GM12873 (cell line): ENCODE measurements around the gene NR3C2.

ENCODE experiments used
- TF ChIP-seq, protein P1 (sequence below): IDR thresholded peaks from 2 replicates; pipeline ENCODE4 v1.5.1; 2012; ENCODE audit warnings: low read depth, mild to moderate bottlenecking, moderate library complexity, low read length, control low read depth; ENCODE audit not compliant: insufficient read depth; ENCODE audit errors: missing control alignments

Gene NR3C2

DNA sequence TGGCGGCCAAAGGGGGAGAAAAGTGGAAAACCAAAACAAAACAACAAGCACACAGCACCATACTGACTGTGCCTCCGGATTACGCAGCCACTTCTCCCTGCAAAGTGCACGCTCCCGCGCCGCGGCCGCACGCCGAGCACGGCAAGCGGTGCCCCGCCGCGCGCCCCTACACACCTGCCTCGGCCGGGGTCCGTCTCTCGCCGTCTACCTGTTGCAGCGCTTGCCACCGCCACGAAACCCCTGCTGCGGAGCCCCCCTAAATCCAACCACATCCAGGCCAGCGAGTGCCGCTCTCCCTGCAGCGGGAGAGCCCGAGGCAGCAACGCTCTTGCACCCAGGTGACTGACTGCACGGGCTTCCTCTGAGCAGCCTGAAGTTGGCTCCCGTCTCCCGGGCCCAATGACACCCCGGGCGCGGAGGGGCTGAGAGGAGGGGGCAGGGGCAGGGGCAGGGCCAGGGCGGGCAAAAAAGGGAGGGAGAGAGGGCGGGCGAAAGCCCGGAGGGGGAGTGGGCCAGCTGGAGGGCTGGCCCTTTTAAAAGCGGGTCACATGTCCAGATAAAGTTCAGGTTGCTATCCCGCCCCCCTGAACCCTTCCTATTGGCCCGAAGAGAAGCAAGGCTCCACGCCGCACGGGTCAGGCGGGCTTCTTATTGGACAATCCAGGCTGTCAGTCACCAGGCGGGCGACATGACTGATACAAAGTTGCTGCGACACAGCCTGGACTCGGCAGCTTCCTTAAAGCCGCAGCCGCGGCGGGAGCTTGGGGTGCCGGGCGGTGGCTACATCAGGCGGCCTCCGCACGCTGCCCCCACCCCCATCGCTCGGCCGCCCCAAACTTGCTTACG, at the start of gene NR3C2:
TSS of gene NR3C2 (minus strand) at position 429 of the 846 bp plus-strand sequence.
- TF ChIP-seq, protein P1, sequence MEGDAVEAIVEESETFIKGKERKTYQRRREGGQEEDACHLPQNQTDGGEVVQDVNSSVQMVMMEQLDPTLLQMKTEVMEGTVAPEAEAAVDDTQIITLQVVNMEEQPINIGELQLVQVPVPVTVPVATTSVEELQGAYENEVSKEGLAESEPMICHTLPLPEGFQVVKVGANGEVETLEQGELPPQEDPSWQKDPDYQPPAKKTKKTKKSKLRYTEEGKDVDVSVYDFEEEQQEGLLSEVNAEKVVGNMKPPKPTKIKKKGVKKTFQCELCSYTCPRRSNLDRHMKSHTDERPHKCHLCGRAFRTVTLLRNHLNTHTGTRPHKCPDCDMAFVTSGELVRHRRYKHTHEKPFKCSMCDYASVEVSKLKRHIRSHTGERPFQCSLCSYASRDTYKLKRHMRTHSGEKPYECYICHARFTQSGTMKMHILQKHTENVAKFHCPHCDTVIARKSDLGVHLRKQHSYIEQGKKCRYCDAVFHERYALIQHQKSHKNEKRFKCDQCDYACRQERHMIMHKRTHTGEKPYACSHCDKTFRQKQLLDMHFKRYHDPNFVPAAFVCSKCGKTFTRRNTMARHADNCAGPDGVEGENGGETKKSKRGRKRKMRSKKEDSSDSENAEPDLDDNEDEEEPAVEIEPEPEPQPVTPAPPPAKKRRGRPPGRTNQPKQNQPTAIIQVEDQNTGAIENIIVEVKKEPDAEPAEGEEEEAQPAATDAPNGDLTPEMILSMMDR, result no peak

- TF ChIP-seq, protein P1, result no peak
Observed at GRCh38 chr4:148487181-148487580, 45.0 kb upstream of the NR3C2 start.

GRCh38 chr4:148481636-148482035, 39.4 kb upstream of the NR3C2 start:
- TF ChIP-seq, protein P1, result no peak

- TF ChIP-seq, protein P1, result no peak
Observed at GRCh38 chr4:148477276-148477675, 35.1 kb upstream of the NR3C2 start.

DNA sequence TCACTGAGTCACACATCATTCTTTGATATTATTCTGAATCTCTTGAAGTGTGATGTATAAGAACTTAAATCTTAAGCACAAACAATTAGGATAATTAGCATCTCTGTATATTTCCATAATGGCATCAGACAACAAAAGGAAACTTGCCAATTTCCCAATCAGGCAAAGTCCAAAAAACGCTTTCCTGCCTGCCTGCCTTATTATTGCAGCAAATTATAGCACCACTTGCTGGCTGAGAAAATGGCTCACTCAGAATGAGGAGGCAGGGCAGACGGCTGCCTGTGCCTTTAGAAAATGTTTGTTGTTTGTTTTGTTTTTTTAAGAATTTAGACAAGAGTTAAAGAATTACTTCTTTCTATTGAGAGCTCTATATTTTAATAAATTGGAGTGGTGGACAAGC, 27.7 kb upstream of the NR3C2 start:
- TF ChIP-seq, protein P1, result no peak

DNA sequence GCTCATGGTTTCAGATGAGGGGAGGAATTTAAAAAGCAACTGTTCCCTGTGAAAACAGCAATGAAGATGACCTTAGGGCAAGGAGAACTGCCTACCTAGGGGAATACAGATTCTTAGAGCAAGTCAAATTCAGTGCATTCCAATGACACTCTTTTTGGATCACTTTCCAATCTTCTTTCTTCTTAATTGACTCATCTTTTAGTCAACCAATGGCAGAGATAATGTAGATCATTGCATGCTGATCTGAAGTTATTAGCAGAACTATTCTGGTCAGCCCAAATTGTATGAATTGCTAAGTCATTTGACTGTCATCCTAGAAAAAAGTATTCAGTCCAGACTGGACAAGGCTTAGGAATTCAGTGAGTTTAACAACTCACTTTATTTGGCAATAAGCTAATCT, 12.6 kb upstream of the NR3C2 start:
- TF ChIP-seq, protein P1, result no peak

DNA sequence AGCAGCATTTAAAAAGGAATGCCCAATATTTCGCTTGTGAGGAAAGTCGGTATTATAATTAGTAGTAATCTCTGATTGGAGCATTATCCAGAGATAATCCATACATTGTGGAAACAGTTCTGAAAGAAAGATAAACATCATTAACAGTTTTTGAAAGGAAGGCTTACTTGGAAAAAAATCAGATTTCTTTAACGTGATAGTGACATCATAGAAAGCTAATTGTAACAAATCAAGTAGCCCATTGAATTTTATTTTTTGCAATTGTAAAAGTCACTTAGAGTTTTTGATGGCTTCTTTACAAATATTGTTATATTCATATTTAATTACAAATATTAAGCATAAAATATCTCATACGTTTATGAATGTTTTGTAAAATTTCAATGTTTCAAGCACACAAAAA, 11.6 kb upstream of the NR3C2 start:
- TF ChIP-seq, protein P1, result no peak
